ENCODE results near the gene FBXO44. TPM values are rescaled to one million over a fixed set of nuclear protein-coding genes. Genes with fewer than 3 reads are reported as not detected.
"Not testable (repeated sequence)": the region's sequence is repeated elsewhere in the genome, so short reads cannot be mapped to it uniquely, and the experiment has no call there.

The FBXO44 gene
- polyA plus RNA-seq, 1 donor: 12.4 TPM

GRCh38 chr1:11638121-11638520 is 16.6 kb upstream of the FBXO44 start:
- no peak for DNase-seq

GRCh38 chr1:11639372-11639771 is 15.3 kb upstream of the FBXO44 start:
- DNase-seq: no peak

GRCh38 chr1:11640101-11640500 is 14.6 kb upstream of the FBXO44 start:
- DNase-seq: no peak

GRCh38 chr1:11640944-11641343 is 13.7 kb upstream of the FBXO44 start:
- no peak for DNase-seq

- DNase-seq: no peak
These were observed 12.8 kb upstream of the FBXO44 start for GRCh38 chr1:11641776-11642305.

GRCh38 chr1:11642418-11643017 is 12.2 kb upstream of the FBXO44 start:
- DNase-seq: not testable (repeated sequence)

- DNase-seq: no peak
These were observed 10.9 kb upstream of the FBXO44 start for GRCh38 chr1:11643782-11644181.

- no peak for DNase-seq
These were observed 9.4 kb upstream of the FBXO44 start for GRCh38 chr1:11645270-11645669.

GRCh38 chr1:11645670-11646265 is 8.9 kb upstream of the FBXO44 start:
- DNase-seq: no peak

GRCh38 chr1:11646317-11646716 is 8.4 kb upstream of the FBXO44 start:
- no peak for DNase-seq

GRCh38 chr1:11647333-11647732 is 7.3 kb upstream of the FBXO44 start:
- no peak for DNase-seq

- DNase-seq: no peak
These were observed 6.6 kb upstream of the FBXO44 start for GRCh38 chr1:11648039-11648438.

- no peak for DNase-seq
These were observed 5.9 kb upstream of the FBXO44 start for GRCh38 chr1:11648732-11649158.

GRCh38 chr1:11649237-11649623 is 5.4 kb upstream of the FBXO44 start:
- no peak for DNase-seq

GRCh38 chr1:11649624-11650330 is 4.9 kb upstream of the FBXO44 start:
- DNase-seq: no peak

- no peak for DNase-seq
These were observed 4.2 kb upstream of the FBXO44 start for GRCh38 chr1:11650331-11650991.

- DNase-seq: no peak
These were observed 3.7 kb upstream of the FBXO44 start for GRCh38 chr1:11651017-11651416.

- DNase-seq: no peak
These were observed 2.4 kb upstream of the FBXO44 start for GRCh38 chr1:11652203-11652780.

GRCh38 chr1:11653101-11653860 is 1.4 kb upstream of the FBXO44 start:
- no peak for DNase-seq

GRCh38 chr1:11653861-11654136 is 878 bp upstream of the FBXO44 start:
- DNase-seq: no peak

- no peak for DNase-seq
These were observed 497 bp downstream of the FBXO44 start for GRCh38 chr1:11654939-11655808.

All from left kidney (tissue), 2 donors.